EL (cell line): ENCODE measurements around the gene KRCC1.
"Not testable (repeated sequence)": the region's sequence is repeated elsewhere in the genome, so short reads cannot be mapped to it uniquely, and the experiment has no call there.

ENCODE experiments used
- DNase-seq: peaks from one replicate; pipeline ENCODE4 v3.0.0-alpha.2; 2016

KRCC1 gene

DNA sequence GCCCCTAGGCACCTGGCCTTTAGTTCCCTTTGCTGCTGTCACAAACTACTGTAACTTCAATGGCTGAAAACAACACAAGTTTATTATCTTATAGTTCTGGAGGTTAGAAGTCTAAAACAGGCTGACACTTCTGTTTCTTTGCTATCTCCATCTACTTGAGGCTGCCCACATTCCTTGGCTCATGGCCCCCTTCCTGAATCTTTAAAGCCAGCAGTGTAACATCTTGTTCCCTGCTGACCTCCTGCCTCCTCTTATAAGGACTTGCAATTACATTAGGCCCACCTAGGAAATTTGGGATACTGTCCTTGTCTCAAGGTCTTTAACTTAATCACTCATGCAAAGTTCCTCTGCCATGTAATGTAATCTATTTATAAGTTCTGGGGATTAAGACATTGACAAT, 18.6 kb upstream of the KRCC1 start:
- DNase-seq: no peak

GRCh38 chr2:88071365-88071764, 15.8 kb upstream of the KRCC1 start:
- DNase-seq: no peak

DNA sequence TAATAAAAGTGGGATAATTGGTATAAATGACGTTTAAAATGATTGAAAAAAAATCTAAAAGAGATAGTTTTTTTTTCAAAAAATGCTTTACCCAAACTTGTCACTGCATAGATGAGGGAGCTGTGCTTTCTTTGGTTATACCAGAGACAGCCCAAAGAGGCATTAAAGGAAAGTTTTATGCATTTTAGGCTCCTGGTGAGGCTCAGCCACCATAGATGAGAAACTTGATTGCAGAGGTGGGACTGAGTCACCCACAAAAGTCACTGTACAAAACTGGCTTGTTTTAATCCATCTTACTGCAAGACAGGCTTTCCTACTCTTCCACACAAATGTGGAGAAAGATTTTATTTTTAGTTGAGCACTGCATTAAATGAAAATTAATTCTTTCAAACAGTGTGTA, 14.5 kb upstream of the KRCC1 start:
- no peak for DNase-seq

DNA sequence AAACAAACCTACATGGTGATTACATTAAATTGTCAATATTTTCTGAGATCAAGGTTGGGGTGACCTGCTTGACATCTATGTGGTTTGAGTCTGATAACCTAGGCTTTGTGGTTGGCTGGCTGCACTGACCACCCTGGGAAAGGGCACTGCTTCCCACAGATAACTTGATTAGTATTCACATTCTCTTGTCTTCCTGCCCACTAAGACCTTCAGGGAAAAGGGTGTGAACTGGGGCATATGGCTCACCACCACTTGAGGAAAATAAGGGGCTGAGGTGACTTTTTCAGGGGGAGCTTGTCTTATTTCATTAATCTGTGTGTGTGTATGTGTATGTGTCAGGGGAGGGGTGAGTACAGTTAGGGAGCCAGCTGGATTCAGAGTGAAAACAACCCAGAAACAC, 13.5 kb upstream of the KRCC1 start:
- DNase-seq: no peak

GRCh38 chr2:88068044-88068443, 12.5 kb upstream of the KRCC1 start:
- no peak for DNase-seq

- DNase-seq: no peak
Observed at GRCh38 chr2:88067598-88067997, 12.0 kb upstream of the KRCC1 start, which contains the start of gene SMYD1. Gene SMYD1, plus strand, starts transcription at chr2:88067825. Its CDS starts 40 bp downstream, at chr2:88067865.

- DNase-seq: no peak
Observed at GRCh38 chr2:88067189-88067588, 11.6 kb upstream of the KRCC1 start.

DNA sequence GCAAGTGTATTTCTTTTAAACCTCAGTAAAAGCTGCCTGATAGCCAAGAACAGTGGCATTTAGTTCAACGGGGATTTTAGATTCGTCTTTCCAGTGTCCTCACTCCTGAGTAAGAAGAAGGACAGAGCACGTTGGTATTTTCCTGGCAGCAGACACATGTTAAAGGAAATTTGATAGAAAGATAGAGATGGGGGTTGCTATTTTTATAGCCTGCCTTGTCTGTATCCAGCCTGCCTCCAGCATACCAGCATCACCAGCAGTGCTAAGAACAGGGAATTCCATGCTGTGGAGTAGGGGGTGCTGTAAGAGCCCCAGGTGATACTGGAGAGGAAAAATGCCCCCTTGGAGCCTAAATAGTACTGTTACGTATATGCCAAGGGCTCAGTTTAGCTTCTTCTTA, 11.0 kb upstream of the KRCC1 start:
- no peak for DNase-seq

- no peak for DNase-seq
Observed at GRCh38 chr2:88061295-88061694, 5.7 kb upstream of the KRCC1 start.

DNA sequence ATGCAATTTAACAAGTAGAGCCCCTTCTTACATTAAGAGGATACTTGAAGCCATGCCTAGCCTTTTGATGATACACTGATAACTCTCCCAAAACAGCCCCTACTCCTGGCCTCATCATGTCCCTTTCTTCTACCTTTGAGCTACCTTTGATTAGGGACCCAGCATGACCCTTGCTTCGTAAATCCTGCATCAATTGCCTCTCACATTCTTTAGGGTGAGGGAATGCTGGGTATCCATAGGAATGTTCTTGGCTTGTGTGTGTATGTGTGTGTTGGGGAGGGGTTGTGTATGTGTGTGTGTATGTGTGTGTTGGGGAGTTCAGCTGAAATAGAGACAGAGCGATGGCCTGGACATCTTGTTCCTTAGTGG, 5.3 kb upstream of the KRCC1 start:
- DNase-seq: no peak

DNA sequence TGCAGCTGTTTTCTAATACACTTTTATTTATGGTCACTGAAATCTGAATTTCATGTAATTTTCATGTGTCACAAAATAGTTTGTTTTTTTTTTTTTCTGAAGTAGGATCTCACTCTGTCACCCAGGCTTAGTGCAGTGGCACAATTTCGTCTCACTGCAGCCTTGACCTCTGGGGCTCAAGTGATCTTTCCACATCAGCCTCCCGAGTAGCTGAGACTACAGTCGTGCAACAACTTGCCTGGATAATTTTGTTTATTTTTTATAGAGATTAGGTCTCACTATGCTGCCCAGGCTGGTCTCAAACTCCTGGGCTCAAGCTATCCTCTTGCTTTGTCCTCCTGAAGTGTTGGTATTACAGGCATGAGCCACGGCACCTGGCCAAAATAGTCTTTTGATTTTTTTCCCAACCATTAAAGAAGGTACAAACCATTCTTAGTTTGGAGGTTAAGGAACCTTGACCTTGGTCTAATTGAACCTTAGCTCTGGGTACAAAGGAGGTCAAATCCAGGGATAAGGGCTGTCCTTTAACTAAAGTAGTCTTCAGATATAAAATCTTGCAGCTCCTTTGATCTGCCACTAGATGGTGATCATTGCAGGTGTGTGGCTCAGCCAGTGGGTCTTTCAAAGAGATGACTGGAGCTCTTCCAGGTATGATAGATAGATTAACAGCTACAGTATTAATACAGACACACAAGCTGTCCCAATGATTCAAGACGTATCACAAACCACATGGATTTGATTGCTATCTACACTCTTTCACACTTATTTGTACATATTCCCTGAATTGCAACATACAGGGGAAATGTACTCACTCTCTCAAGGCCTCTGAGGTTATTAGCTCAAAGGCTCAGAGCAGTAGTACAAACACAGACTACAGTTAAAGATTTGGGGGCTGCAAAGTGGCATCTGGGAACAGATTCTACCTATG, 4.7 kb upstream of the KRCC1 start:
- peak; percentile 35 for DNase-seq

DNA sequence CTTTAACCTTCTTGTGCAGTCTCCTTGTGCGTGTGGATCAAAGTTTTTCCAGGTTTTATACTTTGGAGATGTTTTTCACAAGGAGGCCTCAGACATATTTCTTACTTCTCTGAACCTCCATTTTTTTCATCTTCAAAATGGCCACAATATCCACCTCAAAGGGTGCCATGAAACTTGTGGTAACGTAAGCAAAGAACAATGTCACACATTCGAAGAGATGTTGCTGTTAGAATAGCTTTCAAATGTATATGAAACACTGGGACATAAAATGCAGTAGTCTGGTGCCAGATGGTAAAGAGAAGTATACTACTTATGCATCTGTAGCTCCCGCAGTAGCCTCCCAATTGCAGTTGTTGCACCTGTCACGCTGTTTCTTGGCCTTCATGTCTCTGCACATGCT, 2.6 kb upstream of the KRCC1 start:
- DNase-seq: no peak

- no peak for DNase-seq
Observed at GRCh38 chr2:88057437-88057844, 1.9 kb upstream of the KRCC1 start.

DNA sequence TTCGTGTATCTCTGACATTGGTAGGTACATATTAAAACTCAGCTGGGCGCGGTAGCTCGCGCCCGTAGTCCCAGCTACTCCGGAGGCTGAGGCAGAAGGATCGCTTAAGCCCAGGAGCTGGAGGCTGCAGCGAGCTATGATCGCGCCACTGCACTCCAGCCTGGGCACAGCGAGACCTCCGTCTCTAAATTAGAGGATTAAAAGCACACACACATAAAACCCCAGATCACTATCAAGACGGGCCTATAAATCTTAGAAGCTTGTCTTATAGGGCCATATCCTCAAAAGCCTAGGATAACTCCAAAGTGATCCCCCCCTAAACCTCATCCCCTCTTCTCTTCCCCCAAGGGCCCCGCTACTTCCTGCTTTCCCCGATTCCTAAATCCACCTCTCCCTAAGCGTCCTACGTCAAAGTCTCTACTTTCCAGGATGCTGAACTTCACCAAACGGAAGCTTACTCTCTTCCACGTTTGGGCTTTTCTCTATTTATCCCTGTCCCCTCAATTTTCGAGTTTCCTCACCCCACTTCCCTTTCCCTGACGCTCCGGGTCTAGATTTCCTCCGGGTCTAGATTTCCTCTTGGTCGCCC, 707 bp downstream of the KRCC1 start:
- DNase-seq: peak; percentile 30

DNA sequence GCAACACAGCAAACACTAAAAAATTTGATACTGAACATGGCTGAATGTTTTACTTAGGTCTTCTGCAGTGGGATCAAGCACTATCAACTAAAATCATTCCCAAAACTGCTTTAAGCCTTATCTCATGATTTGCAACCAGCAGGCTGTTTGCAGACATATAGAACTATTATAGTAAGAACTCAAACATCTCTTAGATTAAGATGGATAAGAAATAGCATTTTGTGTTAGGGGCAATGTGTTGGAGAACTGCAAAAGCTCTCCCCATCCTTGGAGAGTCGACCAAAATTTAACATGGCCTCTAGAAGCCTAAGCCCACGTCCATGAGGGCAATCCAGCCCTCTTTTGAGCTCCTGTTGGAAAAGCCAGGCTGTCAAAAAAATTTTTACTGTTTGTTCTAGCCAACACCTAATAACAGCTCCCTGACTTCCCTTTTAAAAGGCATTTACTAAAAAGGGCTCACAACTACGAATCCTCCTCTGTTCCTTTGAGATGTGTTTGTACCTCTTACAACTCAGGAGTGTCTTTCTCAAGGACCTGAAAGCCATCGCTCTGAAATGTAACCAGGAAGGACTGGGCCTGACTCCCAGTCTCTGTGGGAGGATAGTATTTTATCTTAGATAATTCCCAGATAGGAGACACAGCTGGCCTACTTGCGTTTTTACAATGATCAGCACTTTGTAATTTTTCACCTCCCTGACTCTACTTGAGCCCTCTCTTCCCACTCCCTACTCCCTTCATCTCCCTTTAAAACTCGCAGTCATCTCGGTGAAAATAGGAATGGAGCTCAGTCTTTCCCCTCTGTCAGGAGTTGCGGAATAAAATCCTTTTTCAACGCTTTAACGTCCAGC, 1.4 kb downstream of the KRCC1 start:
- peak; percentile 9 for DNase-seq

- peak; percentile 3 for DNase-seq
Observed at GRCh38 chr2:88053296-88053695, 2.3 kb downstream of the KRCC1 start.

DNA sequence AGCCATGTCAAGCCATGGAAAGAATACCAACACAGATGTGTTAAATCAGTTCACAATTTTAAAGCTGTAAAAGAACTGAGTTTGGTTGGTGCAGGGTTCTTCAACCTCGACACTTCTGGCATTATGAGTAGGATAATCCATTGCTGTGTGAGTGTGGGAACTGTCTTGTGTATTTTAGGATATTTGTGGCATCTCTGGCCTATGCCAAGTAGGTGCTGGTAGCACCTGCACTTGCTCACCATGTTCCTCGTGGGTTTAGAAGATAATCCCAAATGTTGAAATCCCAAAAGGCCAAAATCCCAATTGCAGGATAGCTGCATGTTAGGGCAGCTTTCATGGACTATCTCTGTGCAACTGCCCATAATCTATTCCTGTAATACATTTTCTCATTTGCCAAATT, 3.8 kb downstream of the KRCC1 start:
- DNase-seq: no peak

DNA sequence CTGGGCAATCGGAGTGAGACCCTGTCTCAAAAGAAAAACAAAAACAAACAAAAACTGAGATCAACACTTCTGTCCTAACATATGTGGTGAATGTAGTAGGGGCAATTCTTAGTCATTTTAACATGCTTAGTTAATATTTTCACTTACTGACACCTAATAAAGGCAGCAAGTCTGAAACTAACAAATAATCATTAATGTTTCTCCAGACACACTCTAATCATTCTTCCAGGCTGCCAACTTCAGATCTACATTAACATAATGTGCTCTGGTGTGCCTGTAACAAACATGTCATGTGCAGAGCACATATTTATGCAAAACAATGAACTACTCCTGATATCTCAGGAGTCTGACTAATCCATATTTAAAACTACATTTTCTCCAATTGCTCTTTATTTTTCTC, 6.0 kb downstream of the KRCC1 start:
- no peak for DNase-seq

DNA sequence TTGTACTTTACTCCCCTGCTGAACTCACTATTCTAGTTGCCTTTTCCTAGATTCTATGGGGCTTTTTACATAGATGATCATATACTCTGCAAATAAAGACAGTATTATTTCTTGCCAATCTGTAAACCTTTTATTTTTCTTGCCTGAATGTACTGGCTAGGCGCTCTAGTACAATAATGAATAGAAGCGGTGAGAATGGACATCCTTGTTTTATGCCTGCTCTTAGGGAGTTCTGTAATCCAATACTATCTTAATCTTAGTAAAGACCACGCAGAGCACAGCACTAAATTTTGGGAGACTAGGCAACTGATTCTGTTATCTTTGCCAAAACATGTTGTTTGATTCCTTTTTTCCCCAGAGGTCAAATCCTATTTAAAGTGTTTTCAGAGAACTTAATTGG, 7.0 kb downstream of the KRCC1 start:
- DNase-seq: no peak

DNA sequence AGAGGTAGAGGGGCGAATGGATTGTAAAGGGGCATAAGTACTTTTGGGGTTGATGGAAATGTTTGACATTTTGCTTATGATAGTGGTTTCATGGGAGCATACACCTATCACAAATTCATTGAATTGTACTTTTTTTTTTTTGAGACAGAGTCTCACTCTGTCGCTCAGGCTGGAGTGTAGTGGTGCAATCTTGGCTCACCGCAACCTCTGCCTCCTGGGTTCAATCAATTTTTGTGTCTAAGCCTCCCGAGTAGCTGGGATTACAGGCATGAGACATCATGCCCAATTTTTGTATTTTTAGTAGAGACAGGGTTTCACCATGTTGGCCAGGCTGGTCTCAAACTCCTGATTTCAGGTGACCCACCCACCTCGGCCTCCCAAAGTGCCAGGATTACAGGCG, 10.0 kb downstream of the KRCC1 start:
- DNase-seq: not testable (repeated sequence)

DNA sequence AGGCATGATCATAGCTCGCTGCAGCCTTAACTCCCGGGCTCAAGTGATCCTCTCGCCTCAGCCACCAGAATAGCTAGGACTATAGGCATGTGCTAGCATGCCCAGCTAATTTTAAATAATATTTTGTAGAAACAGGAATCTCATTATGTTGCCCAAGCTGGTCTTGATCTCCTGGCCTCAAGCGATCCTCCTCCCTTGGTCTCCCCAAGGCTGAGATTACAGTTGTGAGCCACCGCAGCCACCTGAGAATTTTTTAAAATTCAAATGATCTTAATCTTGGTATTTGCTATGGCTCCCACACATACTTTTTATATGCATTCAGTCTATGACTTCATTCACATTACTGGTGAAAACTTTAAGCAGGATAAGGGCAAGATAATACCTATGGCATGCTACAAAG, 13.1 kb downstream of the KRCC1 start:
- DNase-seq: no peak

GRCh38 chr2:88038263-88039105, 17.1 kb downstream of the KRCC1 start:
- DNase-seq: peak; percentile 92

GRCh38 chr2:88036606-88037005, 19.0 kb downstream of the KRCC1 start:
- no peak for DNase-seq
